HG03520 (cell line): ENCODE data around the gene ABCB8.
A peak's percentile ranks its signal among the peaks of the same experiment; 100 is the strongest.

ENCODE experiments used
- ATAC-seq: cut with Tn5 transposase; IDR thresholded peaks from one replicate; pipeline ENCODE4 v1.9.1; 2021; ENCODE audit warnings: mild to moderate bottlenecking, moderate library complexity; ENCODE audit not compliant: unreplicated experiment

The ABCB8 gene

DNA sequence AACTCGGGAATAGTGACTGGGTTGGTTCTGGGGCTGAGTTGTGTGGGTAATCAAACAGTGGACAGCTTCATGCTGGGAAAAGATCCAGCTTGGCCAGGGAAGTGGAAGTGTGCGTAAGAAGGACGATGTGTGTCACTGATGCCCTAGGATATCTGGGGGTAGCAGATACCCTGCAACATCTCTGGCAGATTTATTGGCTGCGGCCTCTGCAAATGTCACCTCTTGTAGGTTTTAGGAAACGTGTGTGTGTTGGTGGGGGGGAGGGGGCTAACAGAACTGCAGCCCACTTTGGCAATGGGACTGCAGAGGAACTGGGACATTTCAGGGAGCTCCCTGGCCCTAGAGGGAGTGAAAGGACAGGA, 57.1 kb downstream of the ABCB8 start:
- ATAC-seq, result no peak

DNA sequence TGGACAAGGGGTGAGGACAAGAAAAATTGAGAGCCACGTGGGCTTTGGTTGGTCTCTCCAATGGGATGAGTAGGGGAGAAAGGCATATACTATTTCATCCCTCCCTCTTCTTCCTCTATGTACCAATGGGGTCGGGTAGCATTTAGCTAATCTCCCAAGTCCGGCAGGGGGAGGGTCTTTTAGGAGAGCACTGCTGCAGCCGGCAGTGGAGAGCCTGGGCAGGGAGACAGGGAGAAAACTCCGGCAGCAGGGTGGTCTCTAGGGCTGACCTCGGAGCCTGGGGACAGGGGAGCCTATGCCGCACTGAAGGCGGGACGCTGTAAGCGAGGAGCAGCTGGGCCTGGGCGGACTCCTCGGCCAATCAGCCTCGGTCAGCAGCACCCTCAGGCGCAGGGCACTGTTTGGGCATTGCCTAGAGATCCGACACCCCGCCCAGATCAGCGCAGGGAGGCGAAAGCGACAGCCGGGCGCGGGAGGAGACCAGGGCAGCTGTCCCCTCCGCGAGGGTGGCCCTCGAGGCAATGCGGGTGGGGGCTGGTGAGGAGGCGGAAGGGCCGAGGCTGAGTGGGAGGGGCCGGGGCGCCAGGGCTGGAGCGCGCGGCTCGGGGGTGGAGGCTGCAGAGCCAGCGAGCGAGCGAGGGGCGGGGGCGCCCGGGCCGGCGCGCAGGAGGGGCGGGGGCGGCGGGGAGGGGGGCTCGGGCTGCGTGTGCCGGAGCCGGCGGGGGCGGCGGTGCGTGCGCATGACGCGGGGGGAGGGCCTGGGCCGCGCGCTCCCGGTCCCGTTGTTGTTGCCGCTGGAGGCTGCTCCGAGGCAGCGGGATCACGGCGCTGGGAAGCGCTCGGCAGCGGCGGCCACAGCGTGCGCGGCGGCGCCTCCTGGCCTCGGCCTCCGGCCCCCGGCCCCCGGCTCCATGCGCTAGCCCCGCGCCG, 57.7 kb downstream of the ABCB8 start, which contains the start of gene AGAP3:
Gene AGAP3, plus strand, starts transcription at position 785 of the 930 bp plus-strand sequence. CDS start 267 bp downstream, outside the sequence.
- peak; percentile 36 for ATAC-seq

DNA sequence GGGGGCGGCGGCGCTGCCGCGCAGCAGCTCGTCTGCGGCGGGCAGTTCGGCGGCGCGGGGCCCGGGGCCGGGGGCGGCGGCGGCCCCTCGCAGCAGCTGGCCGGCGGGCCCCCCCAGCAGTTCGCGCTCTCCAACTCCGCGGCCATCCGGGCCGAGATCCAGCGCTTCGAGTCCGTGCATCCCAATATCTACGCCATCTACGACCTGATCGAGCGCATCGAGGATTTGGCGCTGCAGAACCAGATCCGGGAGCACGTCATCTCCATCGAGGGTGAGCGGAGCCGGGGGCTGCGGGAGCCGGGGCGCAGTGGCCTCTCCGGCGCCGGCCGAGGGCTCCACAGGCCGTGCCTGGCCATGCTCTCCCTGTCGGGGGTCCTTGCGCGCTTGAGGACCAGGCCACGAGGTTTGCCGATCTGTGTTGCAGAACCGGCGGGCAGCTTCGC, 58.6 kb downstream of the ABCB8 start:
- ATAC-seq, result no peak

DNA sequence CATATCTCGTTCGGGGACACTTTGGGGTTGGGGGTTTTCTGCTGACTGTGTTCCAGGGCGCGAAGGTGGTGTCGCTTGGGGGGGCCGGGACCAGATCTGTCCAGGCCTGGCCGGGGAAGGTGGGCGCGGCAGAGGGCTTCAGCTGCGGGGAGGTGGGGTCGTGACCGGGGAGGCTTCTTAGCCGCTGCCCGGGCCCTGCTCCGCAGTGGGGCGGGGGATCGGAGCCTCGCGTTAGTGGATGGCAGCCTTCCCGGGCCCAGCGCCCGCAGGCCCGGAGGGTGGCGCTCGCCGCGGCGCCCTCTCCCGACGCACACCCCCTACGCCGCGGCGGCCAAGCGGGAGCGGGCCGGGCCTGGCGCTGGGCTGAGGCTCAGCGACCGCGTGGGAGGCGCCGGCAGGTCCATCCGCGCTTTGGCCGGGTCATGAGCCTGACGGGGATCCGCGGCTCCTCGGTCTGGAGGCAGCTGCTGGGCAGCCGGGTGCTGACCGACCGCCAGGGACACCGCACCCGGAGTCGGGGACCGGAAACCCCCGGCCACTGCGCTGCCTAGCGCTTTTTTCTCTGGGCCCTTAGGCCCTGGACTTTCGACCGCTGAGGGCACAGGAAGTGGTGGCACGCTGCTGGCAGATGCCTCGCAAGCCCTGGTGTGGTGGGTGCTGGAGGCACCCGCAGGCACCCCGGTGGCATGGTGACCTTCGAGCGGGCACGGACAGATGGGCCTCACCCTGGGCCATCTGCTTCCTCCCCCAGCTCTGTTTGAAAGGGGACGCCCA, 59.2 kb downstream of the ABCB8 start:
- ATAC-seq, result no peak

DNA sequence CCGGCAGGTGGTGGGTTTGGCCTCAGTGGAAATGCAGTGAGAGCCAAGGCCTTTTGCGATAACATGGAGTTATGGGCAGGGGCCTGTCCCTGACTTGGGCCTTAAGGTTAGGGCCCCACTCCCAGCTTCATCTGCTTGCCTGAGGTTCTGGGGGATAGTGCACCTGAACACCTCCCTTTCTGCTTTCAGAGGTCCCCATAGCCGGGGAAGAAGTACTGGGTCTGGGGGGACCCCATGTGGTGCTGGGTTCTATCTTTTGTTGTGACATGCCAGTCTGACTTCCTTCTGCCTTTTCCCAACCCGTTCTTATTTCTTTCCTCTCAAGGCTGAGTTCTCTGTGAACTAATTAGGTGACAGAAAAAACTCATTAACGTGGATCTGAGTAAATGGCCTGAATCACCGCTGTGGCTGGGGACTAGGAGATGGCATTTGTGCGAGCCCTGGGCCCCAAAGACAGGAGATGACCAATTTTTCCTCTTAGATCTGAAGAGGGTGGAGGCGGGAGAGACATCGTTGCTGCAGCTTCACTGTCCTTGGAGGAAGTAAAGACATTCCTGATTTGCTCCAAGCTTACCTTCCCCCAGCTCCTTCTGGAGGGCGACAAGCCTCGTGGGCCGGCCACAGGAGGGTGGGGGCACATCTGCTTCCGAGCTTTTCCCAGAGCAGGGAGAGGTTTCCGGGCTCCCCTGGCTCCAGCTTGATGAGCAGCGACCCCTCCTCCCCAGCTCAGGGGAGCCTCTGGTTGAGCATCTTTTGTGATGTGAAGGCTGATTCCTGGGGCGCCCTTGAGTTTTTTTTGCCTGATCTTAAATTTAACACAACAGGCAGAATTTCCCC, 60.0 kb downstream of the ABCB8 start:
- ATAC-seq, result no peak

DNA sequence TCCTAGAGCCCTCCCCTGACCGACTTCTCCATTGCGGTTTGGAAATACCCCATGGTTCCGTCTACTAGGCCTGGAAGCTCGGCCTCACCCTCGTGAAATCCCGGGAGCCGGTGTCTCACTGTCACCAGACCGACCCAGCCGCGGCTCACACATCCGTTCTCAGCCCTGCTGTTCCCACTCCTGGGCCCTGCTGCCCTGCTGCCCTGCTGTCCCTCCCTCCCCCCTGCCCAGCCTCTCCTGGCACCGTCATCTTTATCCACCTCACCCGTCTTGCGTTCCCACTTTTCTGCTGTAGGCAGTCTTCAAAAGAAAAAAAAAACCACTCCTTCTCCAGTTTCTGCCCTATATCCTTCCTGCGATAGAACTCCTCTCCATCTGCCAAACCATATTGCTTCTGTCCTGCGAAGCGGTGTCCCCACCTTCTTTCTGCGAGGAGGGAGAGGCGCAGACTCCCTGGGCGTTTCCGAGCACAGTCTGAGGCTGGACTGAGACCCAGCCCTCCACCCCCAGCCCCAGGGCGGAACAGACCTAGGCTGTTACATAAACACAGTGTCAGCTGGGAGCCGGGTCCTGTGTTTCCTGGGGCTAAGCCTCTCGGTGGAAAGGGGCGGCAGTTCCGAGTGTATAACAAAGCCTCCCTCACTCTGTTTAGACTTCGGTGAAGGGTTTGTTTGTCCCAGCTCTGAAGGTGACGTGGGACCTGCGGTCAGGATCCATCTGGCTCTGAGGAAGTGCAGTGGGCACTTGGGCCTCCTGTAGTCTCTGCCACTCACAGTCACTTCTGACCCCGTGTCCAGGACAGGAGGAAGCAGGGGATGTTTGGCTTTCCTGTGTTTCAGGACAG, 60.8 kb downstream of the ABCB8 start:
- no peak for ATAC-seq

DNA sequence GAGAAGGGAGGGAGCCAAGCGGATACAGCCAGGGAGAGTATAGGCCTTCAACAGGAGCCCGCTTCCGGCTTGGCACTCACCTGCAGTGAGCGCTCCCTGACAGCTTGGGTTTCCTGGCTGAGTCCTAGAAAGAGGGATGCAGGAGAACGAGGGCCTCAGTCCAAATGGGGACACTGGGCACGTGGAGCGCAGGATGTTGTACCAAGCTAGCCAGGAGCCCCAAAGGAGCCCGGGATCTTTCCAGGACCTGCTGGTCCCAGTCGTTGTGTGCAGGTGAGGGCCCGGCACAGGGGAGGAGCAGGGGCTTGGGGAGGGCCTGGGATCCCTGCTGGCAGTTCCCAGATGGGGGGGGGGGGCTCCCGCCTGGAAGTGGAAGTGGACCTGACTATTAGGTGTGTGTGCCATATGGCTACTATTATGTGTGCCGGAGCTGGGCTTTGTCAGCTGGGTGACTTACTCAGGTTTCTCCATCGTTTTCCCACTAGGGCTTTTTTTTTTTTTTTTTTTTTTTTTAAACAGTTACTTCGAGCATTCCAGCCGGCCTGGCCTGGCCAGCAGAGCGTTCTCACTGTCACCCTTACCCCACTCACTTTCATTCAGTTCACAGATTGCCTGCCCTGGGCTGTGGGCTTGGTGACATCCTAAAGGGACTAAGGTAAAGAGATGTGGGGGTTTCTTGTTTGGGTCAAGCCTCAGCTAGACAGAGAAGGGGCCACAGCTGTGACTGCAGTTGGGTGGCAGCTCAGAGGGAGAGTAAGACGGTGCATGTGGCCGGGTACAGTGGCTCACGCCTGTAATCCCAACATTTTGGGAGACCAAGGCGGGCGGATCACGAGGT, 61.9 kb downstream of the ABCB8 start:
- no peak for ATAC-seq

DNA sequence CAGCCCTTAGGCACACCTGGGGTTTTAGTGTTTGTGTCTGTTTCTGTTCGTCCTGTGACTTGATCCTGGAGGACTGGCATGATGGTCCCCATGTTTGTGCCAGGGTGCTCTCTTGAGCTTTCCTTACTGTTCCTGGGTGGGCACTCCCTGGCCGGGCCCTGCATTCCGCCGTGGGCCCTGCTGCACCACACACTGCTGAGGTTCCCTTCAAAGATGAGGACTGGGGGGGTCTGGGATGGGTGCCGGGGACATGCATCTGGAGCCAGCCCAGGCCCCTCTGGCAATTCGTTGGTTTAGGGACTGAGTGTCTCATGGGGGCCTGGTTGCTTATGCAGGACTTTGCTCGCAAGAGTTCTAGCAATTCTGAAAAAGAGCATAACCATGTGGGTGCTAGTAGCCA, 62.8 kb downstream of the ABCB8 start:
- ATAC-seq, result no peak

DNA sequence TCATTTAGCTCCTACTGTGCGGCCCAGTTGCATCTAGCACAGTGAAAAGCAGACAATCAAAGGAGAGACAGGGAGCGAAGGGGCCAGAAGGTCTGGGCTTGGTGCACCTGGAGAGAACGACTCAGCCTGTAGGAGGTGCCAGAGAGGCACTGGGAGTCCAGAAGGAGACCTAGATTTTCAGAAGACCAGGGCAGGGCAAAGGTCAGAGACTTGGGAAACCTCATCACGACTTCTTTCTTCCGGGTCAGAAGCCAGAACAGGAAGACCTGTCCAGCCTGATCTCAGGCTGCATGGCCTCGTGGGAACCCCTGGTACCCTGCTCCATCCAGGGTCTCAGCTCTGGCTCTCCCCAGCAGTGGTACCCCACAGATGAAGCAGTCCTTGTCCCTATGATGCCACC, 63.2 kb downstream of the ABCB8 start:
- ATAC-seq, result no peak

DNA sequence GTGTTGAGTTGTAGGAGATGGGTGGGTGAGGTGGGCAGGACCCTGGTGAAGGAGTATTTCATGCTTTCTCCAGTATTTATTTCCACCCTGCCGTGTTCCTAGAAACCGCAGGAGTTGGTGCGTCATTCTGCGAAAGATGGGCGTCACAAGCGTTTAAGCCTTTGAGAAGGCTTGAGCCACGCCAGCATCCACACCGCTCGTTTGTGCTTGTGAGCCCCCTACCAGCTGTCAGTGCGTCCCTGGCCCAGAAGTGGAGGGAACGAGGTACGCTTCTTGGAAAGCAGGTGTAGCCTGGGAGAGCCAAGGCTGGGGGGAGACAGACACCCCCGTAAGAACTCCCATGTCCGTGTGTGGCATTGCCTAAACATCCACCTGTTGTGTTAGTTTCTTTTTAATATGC, 63.7 kb downstream of the ABCB8 start:
- no peak for ATAC-seq

DNA sequence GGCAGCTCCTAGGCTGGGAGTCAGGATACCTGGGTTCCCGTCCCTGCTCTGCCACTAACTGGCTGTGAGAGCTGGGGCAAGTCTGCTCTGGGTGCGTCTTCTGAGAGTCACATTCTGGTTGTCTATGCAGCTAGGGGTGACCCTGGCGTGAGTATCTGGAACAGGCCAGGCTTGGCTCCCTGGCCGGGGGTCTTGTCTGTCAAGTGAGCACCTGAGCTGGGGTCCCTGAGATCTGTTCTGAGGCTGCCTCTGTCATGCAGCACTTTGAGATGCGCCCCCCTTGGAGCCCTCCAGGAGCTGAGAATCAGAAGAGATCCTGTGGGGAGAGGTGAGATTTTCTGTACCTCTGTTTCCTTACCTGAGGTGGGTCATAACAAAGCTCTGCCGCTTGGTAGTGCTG, 65.5 kb downstream of the ABCB8 start:
- no peak for ATAC-seq

DNA sequence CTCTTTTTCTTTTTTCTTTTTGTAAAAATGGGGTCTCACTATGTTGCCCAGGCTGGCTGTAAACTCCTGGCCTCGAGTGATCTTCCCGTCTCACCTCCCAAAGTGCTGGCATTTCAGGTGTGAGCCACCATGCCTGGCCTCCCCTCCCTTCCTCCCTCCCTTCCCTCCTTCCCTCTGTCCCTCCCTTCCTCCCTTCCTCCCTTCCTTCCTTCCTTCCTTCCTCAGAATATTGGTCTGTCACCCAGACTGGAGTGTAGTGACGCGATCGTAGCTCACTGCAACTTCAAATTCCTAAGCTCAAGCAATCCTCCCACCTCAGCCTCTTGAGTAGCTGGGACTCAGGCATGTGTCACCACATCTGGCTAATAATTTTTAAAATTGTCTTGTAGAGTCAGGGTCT, 66.4 kb downstream of the ABCB8 start:
- ATAC-seq, result no peak

DNA sequence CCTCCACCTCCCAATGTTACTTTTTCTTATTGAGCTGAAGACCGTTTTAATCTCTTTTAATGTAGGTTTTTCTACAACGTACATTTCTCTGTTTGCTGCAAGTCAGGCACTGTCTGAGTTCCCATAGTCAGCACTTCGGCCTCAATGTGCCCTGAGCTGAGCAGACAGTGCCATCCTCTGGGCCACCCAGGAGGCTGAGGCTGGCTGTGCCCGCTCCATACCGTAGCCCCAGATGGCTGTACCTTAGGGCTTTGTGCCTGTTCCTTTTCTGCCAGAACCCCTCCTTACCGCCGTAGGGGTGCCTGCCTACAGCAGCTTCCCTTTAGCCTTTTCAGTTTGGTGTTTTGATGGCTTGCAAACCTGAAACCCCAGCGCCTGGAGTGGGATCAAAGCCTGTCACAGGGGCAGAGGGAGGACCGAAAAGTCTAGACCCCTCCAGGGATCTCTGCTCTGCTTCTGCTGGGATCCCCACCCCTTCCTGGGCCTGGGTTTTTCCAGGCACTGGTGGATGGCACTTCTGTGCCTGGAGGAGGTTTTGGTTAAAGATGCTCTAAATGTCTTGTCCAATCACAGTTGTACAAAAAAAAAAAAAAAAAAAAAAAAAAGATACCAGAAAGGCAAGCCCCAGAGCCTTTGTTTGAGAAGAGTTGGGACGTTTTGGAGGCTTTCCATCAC, 67.0 kb downstream of the ABCB8 start:
- no peak for ATAC-seq

DNA sequence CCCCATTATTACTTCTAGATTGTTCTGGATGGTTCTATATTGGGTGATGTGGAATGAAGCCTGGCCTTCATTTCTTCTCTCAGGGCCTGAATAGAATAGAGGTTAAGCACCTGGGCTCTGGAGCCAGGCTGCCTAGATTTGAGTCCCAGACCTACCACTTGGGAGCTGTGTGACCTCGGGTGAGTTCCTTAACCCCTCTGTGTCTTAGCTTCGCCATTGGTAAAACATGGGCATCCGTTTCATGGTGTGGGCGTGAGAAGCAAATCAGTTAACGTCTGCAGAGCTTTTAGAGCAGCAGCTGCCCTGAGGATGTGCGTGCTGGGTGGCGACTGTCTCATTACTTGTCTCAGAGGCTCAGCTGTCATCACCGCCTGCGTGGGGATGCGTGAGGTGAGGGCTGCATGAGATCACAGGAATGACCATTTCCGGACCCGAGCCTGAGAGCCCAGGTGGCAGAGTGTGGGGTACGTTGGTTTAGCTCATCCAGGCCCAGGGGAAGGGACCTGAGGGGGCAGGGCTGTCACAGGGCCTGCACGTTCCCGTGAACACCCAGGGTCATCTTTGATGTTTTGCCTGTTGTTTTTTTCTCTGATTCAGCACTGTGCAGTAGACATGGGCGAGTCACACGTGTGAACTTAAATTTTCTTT, 67.7 kb downstream of the ABCB8 start:
- no peak for ATAC-seq
